Esophagus muscularis mucosa (tissue), 4 donors: ENCODE results near the gene MYB.

ENCODE experiments used
- CTCF ChIP-seq, 3 experiments: fragments of 200-600 bp in 2 of 3; fragments of 450-650 bp in 1 of 3; sonication (generic) in 2 of 3; IDR thresholded peaks; one replicate each; pipeline ENCODE4 v1.5.1; 2017 to 2019; ENCODE audit warnings: antibody characterized with exemption in 3 of 3, mild to moderate bottlenecking in 2 of 3, moderate library complexity in 1 of 3
- EP300 ChIP-seq: sonication (generic); formaldehyde crosslinking; IDR thresholded peaks from one replicate; pipeline ENCODE4 v1.6.1; 2017; ENCODE audit warnings: antibody characterized with exemption
- POLR2A ChIP-seq: fragments of 450-650 bp; IDR thresholded peaks from one replicate; pipeline ENCODE4 v1.6.1; 2017; ENCODE audit warnings: antibody characterized with exemption, moderate library complexity, mild to moderate bottlenecking, low read depth

DNA sequence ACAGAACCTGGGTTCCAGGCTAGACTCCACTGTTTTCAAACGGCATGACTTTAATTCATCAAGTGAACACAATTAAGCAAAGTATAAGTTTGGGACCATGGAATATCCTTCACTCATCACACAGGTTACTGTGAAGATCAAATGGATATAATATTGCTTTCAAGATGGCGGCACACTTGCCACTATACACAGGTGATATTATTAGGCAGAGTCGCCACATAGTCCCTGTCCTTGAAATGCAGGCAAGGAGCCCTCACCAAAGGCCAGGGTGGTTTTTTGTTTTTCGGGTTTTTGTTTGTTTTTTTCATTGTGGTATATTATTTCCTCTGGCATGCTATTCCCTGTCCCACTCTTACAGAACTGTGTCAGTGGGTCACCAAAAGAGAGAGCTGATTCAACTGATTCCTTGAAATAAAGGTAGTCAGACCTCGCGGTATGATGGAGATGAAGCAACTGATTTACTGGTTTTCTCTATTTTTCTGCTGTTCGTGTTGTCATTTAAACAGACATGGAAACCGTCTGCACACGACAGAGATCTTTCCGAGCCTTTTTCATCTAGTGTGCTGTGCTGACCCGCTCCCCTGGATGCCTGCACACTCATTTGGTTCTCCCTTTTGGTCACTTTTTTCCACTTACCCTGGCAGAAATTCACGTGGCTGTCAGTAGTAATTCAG is 29.7 kb downstream of the MYB start:
- no peak for TF ChIP-seq POLR2A
- TF ChIP-seq CTCF (IDR thresholded peaks at IDR 0.05): no peak
- no peak for TF ChIP-seq EP300
